HepG2 (cell line): Measurements from ENCODE around the gene TMPRSS7. TPM values are rescaled to one million over a fixed set of nuclear protein-coding genes. Genes with fewer than 3 reads are reported as not detected.

Experiments used
- MATR3 ChIP-seq: sonication (generic); formaldehyde crosslinking; IDR thresholded peaks from 2 replicates; pipeline ENCODE4 v1.4.0; 2020; ENCODE audit warnings: missing genetic modification reagents
- TCF7L2 ChIP-seq: IDR thresholded peaks from 2 replicates; pipeline ENCODE4 v1.6.1; 2011; ENCODE audit warnings: mild to moderate bottlenecking, low read depth, low read length, moderate library complexity
- ZNF367 ChIP-seq: sonication (generic); formaldehyde crosslinking; IDR thresholded peaks from 2 replicates; pipeline ENCODE4 v1.4.0; 2020; ENCODE audit warnings: missing genetic modification reagents, borderline replicate concordance
- ZNF746 ChIP-seq: sonication (generic); formaldehyde crosslinking; IDR thresholded peaks from 2 replicates; pipeline ENCODE4 v1.8.0; 2022; ENCODE audit warnings: mild to moderate bottlenecking, missing genetic modification reagents
- polyA plus RNA-seq, 8 experiments: library from polyadenylated mRNA; depleted of rRNA in 3 of 8; stranded (reverse) in 7 of 8; unstranded in 1 of 8; fragments of >200 nt; fragmentation: Illumina TruSeq in 4 of 8; extraction: Trizol in 4 of 8; gene quantifications; 2 replicates each; pipeline versions ENCODE4 v1.2.1 to v1.2.3, GENCODE V29; 2011 to 2016; ENCODE audit warnings: low read depth in 4 of 8, missing spikeins in 1 of 8, mixed read lengths in 1 of 8; ENCODE audit not compliant: insufficient read depth in 1 of 8
- total RNA-seq, 5 experiments: library from RNA; depleted of rRNA; stranded (reverse); fragments of >200 nt; fragmentation: Illumina TruSeq; extraction: Trizol; gene quantifications; 2 replicates each; pipeline ENCODE4 v1.2.3, GENCODE V29; 2016; ENCODE audit warnings: low read depth in 1 of 5
- TF ChIP-seq, protein P1 (sequence below): sonication (generic); formaldehyde crosslinking; IDR thresholded peaks from 2 replicates; pipeline ENCODE4 v1.9.0; 2021; ENCODE audit warnings: missing genetic modification reagents, mild to moderate bottlenecking, borderline replicate concordance
- TF ChIP-seq, protein P2 (sequence below): sonication (generic); formaldehyde crosslinking; IDR thresholded peaks from 2 replicates; pipeline ENCODE4 v1.4.0; 2020; ENCODE audit warnings: missing genetic modification reagents, borderline replicate concordance
- TF ChIP-seq, protein P3 (sequence below): sonication (generic); formaldehyde crosslinking; conservative IDR thresholded peaks from 2 replicates; pipeline ENCODE4 v1.8.0; 2022; ENCODE audit warnings: mild to moderate bottlenecking, moderate library complexity, missing genetic modification reagents

The TMPRSS7 gene
- total and polyA plus RNA-seq, 2 of the 13 experiments (the other 11 are each of a cell fraction or from before 2014, with no cell fraction given), result not detected

DNA sequence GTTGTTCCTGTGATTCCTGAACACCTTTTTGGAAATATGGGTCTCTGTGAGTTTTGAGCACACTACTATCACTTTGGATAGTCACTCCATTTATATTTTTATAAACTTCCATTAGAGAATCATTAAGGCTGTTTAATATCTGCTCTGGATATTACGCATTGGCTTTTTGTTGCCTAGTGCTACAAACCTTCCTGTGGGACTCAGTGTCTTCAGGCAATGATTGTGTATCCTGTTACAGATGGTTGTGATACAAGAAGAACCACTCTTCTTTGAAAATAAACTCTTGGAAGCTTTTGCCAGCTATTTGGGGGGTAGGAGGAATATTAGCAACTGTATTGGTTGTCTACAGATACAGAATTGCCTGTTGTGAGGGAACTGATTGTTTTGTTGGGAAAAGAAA, 82.9 kb downstream of the TMPRSS7 start (continued):
- TF ChIP-seq, protein P1, sequence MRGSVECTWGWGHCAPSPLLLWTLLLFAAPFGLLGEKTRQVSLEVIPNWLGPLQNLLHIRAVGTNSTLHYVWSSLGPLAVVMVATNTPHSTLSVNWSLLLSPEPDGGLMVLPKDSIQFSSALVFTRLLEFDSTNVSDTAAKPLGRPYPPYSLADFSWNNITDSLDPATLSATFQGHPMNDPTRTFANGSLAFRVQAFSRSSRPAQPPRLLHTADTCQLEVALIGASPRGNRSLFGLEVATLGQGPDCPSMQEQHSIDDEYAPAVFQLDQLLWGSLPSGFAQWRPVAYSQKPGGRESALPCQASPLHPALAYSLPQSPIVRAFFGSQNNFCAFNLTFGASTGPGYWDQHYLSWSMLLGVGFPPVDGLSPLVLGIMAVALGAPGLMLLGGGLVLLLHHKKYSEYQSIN (CRISPR knock-in tag), result no peak
- TF ChIP-seq TCF7L2 (no peak), ZNF746 (CRISPR knock-in tag) (no peak), MATR3 (CRISPR knock-in tag) (no peak), ZNF367 (CRISPR knock-in tag) (no peak)
- TF ChIP-seq, protein P2, sequence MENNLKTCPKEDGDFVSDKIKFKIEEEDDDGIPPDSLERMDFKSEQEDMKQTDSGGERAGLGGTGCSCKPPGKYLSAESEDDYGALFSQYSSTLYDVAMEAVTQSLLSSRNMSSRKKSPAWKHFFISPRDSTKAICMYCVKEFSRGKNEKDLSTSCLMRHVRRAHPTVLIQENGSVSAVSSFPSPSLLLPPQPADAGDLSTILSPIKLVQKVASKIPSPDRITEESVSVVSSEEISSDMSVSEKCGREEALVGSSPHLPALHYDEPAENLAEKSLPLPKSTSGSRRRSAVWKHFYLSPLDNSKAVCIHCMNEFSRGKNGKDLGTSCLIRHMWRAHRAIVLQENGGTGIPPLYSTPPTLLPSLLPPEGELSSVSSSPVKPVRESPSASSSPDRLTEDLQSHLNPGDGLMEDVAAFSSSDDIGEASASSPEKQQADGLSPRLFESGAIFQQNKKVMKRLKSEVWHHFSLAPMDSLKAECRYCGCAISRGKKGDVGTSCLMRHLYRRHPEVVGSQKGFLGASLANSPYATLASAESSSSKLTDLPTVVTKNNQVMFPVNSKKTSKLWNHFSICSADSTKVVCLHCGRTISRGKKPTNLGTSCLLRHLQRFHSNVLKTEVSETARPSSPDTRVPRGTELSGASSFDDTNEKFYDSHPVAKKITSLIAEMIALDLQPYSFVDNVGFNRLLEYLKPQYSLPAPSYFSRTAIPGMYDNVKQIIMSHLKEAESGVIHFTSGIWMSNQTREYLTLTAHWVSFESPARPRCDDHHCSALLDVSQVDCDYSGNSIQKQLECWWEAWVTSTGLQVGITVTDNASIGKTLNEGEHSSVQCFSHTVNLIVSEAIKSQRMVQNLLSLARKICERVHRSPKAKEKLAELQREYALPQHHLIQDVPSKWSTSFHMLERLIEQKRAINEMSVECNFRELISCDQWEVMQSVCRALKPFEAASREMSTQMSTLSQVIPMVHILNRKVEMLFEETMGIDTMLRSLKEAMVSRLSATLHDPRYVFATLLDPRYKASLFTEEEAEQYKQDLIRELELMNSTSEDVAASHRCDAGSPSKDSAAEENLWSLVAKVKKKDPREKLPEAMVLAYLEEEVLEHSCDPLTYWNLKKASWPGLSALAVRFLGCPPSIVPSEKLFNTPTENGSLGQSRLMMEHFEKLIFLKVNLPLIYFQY (CRISPR knock-in tag), result no peak
- TF ChIP-seq, protein P3, sequence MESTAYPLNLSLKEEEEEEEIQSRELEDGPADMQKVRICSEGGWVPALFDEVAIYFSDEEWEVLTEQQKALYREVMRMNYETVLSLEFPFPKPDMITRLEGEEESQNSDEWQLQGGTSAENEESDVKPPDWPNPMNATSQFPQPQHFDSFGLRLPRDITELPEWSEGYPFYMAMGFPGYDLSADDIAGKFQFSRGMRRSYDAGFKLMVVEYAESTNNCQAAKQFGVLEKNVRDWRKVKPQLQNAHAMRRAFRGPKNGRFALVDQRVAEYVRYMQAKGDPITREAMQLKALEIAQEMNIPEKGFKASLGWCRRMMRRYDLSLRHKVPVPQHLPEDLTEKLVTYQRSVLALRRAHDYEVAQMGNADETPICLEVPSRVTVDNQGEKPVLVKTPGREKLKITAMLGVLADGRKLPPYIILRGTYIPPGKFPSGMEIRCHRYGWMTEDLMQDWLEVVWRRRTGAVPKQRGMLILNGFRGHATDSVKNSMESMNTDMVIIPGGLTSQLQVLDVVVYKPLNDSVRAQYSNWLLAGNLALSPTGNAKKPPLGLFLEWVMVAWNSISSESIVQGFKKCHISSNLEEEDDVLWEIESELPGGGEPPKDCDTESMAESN (CRISPR knock-in tag), result no peak
- TF ChIP-seq, all 625 proteins: peak for 0
